B cell (primary cell): ENCODE measurements around the gene DPYSL3. TPM values are rescaled to one million over a fixed set of nuclear protein-coding genes. Genes with fewer than 3 reads are reported as not detected.

ENCODE experiments used
- ATAC-seq: fragments of 200-7000 bp; cut with Tn5 transposase; one replicate; pipeline ENCODE4 v1.10.0; 2021; ENCODE audit warnings: low read depth, mild to moderate bottlenecking, moderate number of reproducible peaks, moderate library complexity
- CTCF ChIA-PET: fragments of 350-600 bp; sonication (Branson Sonifier 250); formaldehyde crosslinking; loops from one replicate; lab custom pipeline; 2021; ENCODE audit warnings: antibody characterized with exemption, inconsistent platforms; lab: Charles Lee
- POLR2A ChIA-PET: fragments of 350-600 bp; sonication (Branson Sonifier 250); formaldehyde crosslinking; loops from one replicate; lab custom pipeline; 2021; ENCODE audit warnings: antibody characterized with exemption; lab: Charles Lee
- DNase-seq: peaks from one replicate; pipeline ENCODE4 v3.0.0; 2013
- H2AFZ ChIP-seq: 2 replicates; pipeline ENCODE4 v1.6.1; 2012; ENCODE audit warnings: mild to moderate bottlenecking, low read depth, low read length; ENCODE audit not compliant: insufficient read depth, poor library complexity, severe bottlenecking
- H3K27ac ChIP-seq, 2 donors: 1 replicate in 1 of 2; 2 replicates in 1 of 2; pipeline ENCODE4 v1.5.1; 2012 to 2013; ENCODE audit warnings: low read length in 2 of 2, mild to moderate bottlenecking in 2 of 2, moderate library complexity in 1 of 2
- H3K27me3 ChIP-seq, 4 experiments: fragments of 200-600 bp in 1 of 4; sonication (generic) in 1 of 4; replicated peaks in 1 of 4; 1 replicate in 2 of 4; 2 replicates in 2 of 4; pipeline versions ENCODE4 v1.6.1 to v1.7.0; 2013 to 2016; ENCODE audit warnings: low read length in 3 of 4, mild to moderate bottlenecking in 2 of 4, mixed read lengths in 1 of 4, moderate library complexity in 1 of 4; ENCODE audit not compliant: insufficient read depth in 4 of 4, control insufficient read depth in 3 of 4; ENCODE audit errors: control extremely low read depth in 1 of 4
- H3K36me3 ChIP-seq, 2 experiments: replicated peaks in 1 of 2; 1 replicate in 1 of 2; 2 replicates in 1 of 2; pipeline versions ENCODE4 v1.6.1 to v1.7.1; 2013; ENCODE audit warnings: low read length in 1 of 2; ENCODE audit not compliant: insufficient read depth in 2 of 2, control insufficient read depth in 1 of 2; ENCODE audit errors: control extremely low read depth in 1 of 2, extremely low read depth in 1 of 2
- H3K4me1 ChIP-seq, 2 donors: fragments of 200-600 bp in 1 of 2; sonication (generic) in 1 of 2; 1 replicate in 1 of 2; 2 replicates in 1 of 2; pipeline versions ENCODE4 v1.5.1 to v1.6.1; 2013 to 2017; ENCODE audit warnings: low read length in 2 of 2; ENCODE audit not compliant: control insufficient read depth in 2 of 2, insufficient read depth in 2 of 2
- H3K4me2 ChIP-seq: replicated peaks from 2 replicates; pipeline ENCODE3; 2012; ENCODE audit warnings: mild to moderate bottlenecking, low read depth, low read length; ENCODE audit not compliant: poor library complexity, severe bottlenecking
- H3K4me3 ChIP-seq, 5 experiments: fragments of 200-600 bp in 1 of 5; sonication (generic) in 1 of 5; 1 replicate in 3 of 5; 2 replicates in 2 of 5; pipeline versions ENCODE4 v1.5.1 to v1.7.0; 2011 to 2016; ENCODE audit warnings: low read length in 4 of 5, mild to moderate bottlenecking in 4 of 5, low read depth in 2 of 5, control low read depth in 1 of 5, moderate library complexity in 1 of 5; ENCODE audit not compliant: insufficient read depth in 1 of 5; ENCODE audit errors: control extremely low read depth in 1 of 5, extremely low read depth in 1 of 5
- H3K79me2 ChIP-seq: fragments of 200-600 bp; sonication (generic); one replicate; pipeline ENCODE4 v1.6.0; 2016; ENCODE audit warnings: low read length; ENCODE audit not compliant: control insufficient read depth, insufficient read depth
- H3K9ac ChIP-seq: fragments of 200-600 bp; sonication (generic); 2 replicates; pipeline ENCODE4 v1.6.1; 2017; ENCODE audit warnings: mild to moderate bottlenecking, low read length, moderate library complexity
- H3K9me3 ChIP-seq, 3 donors: one replicate each; pipeline versions ENCODE4 v1.6.1 to v1.7.1; 2013; ENCODE audit warnings: low read length in 2 of 3; ENCODE audit not compliant: control insufficient read depth in 2 of 3, insufficient read depth in 1 of 3; ENCODE audit errors: control extremely low read depth in 1 of 3
- H4K20me1 ChIP-seq: 2 replicates; pipeline ENCODE4 v1.6.0; 2012; ENCODE audit warnings: mild to moderate bottlenecking, low read length; ENCODE audit not compliant: insufficient read depth, control insufficient read depth, poor library complexity, severe bottlenecking
- H3K27ac Mint-ChIP-seq: one replicate; pipeline ENCODE4 v1.8.0; 2021; ENCODE audit warnings: mixed read lengths
- H3K27me3 Mint-ChIP-seq: one replicate; pipeline ENCODE4 v1.8.0; 2021; ENCODE audit warnings: mixed read lengths
- H3K4me1 Mint-ChIP-seq: one replicate; pipeline ENCODE4 v1.8.0; 2021; ENCODE audit warnings: mixed read lengths
- H3K4me3 Mint-ChIP-seq: one replicate; pipeline ENCODE4 v1.8.0; 2021; ENCODE audit warnings: mixed read lengths
- H3K9me3 Mint-ChIP-seq: one replicate; pipeline ENCODE4 v1.8.0; 2022; ENCODE audit warnings: mixed read lengths; ENCODE audit not compliant: insufficient read depth
- CTCF ChIP-seq: fragments of 200-600 bp; IDR thresholded peaks from one replicate; pipeline ENCODE4 v1.8.0; 2022; ENCODE audit warnings: antibody characterized with exemption, mild to moderate bottlenecking
- EZH2 ChIP-seq: IDR thresholded peaks from 2 replicates; pipeline ENCODE4 v1.6.1; 2012; ENCODE audit warnings: borderline replicate concordance, low read depth, mild to moderate bottlenecking, moderate library complexity, low read length; ENCODE audit not compliant: insufficient read depth, poor library complexity, severe bottlenecking
- WGBS: methylation state at CpG from one replicate; pipeline ENCODE4 v1.1.5; 2013; ENCODE audit warnings: missing lambda C conversion rate; ENCODE audit not compliant: insufficient coverage; 5-methylcytosine and 5-hydroxymethylcytosine counted together
- intact Hi-C: fragments of 100-400 bp; cut with micrococcal nuclease; formaldehyde crosslinking; loops from one replicate; pipeline ENCODE4 v1.10.0; 2022
- polyA plus RNA-seq: library from polyadenylated mRNA; depleted of rRNA; stranded (reverse); fragments of >200 nt; gene quantifications from 2 replicates; pipeline ENCODE4 v1.2.3, GENCODE V29; 2012
- total RNA-seq, 2 donors: library from RNA; stranded (reverse); fragments of 120-200 nt in 1 of 2; gene quantifications; 1 replicate in 1 of 2; 2 replicates in 1 of 2; pipeline versions ENCODE4 v1.2.3 to v1.2.4, GENCODE V29; 2013 to 2022

The DPYSL3 gene
- total and polyA plus RNA-seq, 2 donors (not counting 1 experiment from before 2014, with no cell fraction given): not detected

GRCh38 chr5:147418613-147419012 is 91.3 kb downstream of the DPYSL3 start:
- H3K27me3 ChIP-seq: no peaks in the 10 kb centered on the region
- Mint-ChIP-seq H3K4me3 (no peak overlapping the region), H3K9me3 (no peaks in the 10 kb centered on the region), H3K27me3 (peaks cover 3% of the 10 kb centered on the region), H3K27ac (no peak overlapping the region), H3K4me1 (no peaks in the 10 kb centered on the region)
- H3K4me2 ChIP-seq: no peak overlapping the region
- no peak for ATAC-seq
- no peaks in the 10 kb centered on the region for H3K36me3 ChIP-seq
- H3K9ac ChIP-seq: no peak overlapping the region
- WGBS: no CpG with 5 or more reads among the region's 2 CpGs
- H3K79me2 ChIP-seq: no peaks in the 10 kb centered on the region
- H3K4me3 ChIP-seq: no peak overlapping the region
- TF ChIP-seq EZH2 (no peak), CTCF (no peak)
- POLR2A ChIA-PET: no interaction called here
- no peaks in the 10 kb centered on the region for H3K4me1 ChIP-seq
- peaks cover 0 to 2% (median 0%) of the 10 kb centered on the region in 3 donors for H3K9me3 ChIP-seq
- intact Hi-C loops: no loop called here
- H2AFZ ChIP-seq: no peak overlapping the region
- H4K20me1 ChIP-seq: no peaks in the 10 kb centered on the region
- H3K27ac ChIP-seq: no peak overlapping the region
- DNase-seq: no peak
- CTCF ChIA-PET: no interaction called here

GRCh38 chr5:147417135-147417813 is 92.6 kb downstream of the DPYSL3 start:
- intact Hi-C loops: no loop called here
- no peak overlapping the region for H3K9ac ChIP-seq
- no peaks in the 10 kb centered on the region for H3K36me3 ChIP-seq
- no peak overlapping the region for H2AFZ ChIP-seq
- ChIA-PET CTCF (no interaction called here), POLR2A (no interaction called here)
- no peaks in the 10 kb centered on the region for H3K4me1 ChIP-seq
- H3K27ac ChIP-seq: no peak overlapping the region
- ATAC-seq: no peak
- no peaks in the 10 kb centered on the region for H3K4me1 Mint-ChIP-seq
- no peaks in the 10 kb centered on the region for H3K9me3 ChIP-seq
- no peak overlapping the region for H3K27ac Mint-ChIP-seq
- DNase-seq: no peak
- no peak overlapping the region for H3K4me3 Mint-ChIP-seq
- TF ChIP-seq CTCF (no peak), EZH2 (no peak)
- no peak overlapping the region for H3K4me3 ChIP-seq
- 92% methylated on average over 4 of the region's 5 CpGs for WGBS
- peaks cover 3% of the 10 kb centered on the region for H3K27me3 Mint-ChIP-seq
- H4K20me1 ChIP-seq: no peaks in the 10 kb centered on the region
- no peaks in the 10 kb centered on the region for H3K9me3 Mint-ChIP-seq
- no peaks in the 10 kb centered on the region for H3K79me2 ChIP-seq
- no peak overlapping the region for H3K4me2 ChIP-seq
- H3K27me3 ChIP-seq: no peaks in the 10 kb centered on the region
